ENCODE measurements around the gene GLYATL1. TPM values are rescaled to one million over a fixed set of nuclear protein-coding genes. Genes with fewer than 3 reads are reported as not detected.
A peak's percentile ranks its signal among the peaks of the same experiment; 100 is the strongest.

GLYATL1 gene
- total and polyA plus RNA-seq, 2 of the 13 experiments (the other 11 are each of a cell fraction or from before 2014, with no cell fraction given), result 0.17 TPM; not detected in 1

DNA sequence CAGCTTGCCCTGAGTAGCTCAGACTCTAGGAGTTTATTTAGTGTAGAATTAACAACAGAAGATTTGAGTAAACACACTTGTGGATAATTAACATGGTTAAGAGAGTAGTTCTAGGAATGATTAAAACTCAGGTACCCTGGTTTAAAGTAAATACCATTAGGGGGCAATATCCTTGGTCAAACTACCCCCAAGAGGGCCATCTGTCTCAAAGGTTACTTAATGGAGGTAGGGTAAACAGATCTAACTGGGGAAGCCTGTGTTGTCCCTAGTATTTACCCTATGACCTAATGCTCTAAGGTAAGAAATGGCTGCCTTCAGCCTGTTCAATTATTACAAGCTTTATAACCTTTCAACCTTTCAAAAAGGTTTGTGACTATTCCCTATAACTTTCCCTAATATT, 10.6 kb upstream of the GLYATL1 start (continued):
- TF ChIP-seq KDM5B (CRISPR knock-in tag; IDR thresholded peaks at IDR 0.05; ENCODE audit: borderline replicate concordance), result no peak
- TF ChIP-seq BRCA1 (CRISPR knock-in tag; IDR thresholded peaks at IDR 0.05), result no peak
- TF ChIP-seq FOXA1 (IDR thresholded peaks at IDR 0.05), result no peak
- 0 out of 2 replicates have a peak, but pooled peaks have one; percentile 12 for TF ChIP-seq FOXA1 (CRISPR knock-in tag; IDR thresholded peaks at IDR 0.05)
- TF ChIP-seq SYNCRIP (IDR thresholded peaks at IDR 0.05; ENCODE audit: insufficient read depth, low read depth, low read length), result no peak
- TF ChIP-seq ZNF761 (CRISPR knock-in tag; conservative IDR thresholded peaks at IDR 0.05), result no peak
- TF ChIP-seq FOXA3 (CRISPR knock-in tag; IDR thresholded peaks at IDR 0.05), result peak; percentile 25; the same call in 1 of the 2 replicates
- TF ChIP-seq BRD4 (CRISPR knock-in tag; IDR thresholded peaks at IDR 0.05), result no peak
- no peak for TF ChIP-seq ZNF382 (CRISPR knock-in tag; IDR thresholded peaks at IDR 0.05; ENCODE audit: borderline replicate concordance)
- no peak for TF ChIP-seq ZSCAN9 (CRISPR knock-in tag; IDR thresholded peaks at IDR 0.05; ENCODE audit: borderline replicate concordance)
- 0 out of 2 replicates have a peak, but pooled peaks have one; percentile 10 for TF ChIP-seq HNF4A (CRISPR knock-in tag; IDR thresholded peaks at IDR 0.05)
- no peak for TF ChIP-seq MBD4 (IDR thresholded peaks at IDR 0.05; ENCODE audit: borderline replicate concordance, low read length)
- no peak for TF ChIP-seq ZBTB42 (CRISPR knock-in tag; IDR thresholded peaks at IDR 0.05)
- TF ChIP-seq, protein P1, sequence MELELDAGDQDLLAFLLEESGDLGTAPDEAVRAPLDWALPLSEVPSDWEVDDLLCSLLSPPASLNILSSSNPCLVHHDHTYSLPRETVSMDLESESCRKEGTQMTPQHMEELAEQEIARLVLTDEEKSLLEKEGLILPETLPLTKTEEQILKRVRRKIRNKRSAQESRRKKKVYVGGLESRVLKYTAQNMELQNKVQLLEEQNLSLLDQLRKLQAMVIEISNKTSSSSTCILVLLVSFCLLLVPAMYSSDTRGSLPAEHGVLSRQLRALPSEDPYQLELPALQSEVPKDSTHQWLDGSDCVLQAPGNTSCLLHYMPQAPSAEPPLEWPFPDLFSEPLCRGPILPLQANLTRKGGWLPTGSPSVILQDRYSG (CRISPR knock-in tag; IDR thresholded peaks at IDR 0.05), result no peak
- no peak for TF ChIP-seq KDM4B (CRISPR knock-in tag; IDR thresholded peaks at IDR 0.05)
- TF ChIP-seq CAMTA2 (CRISPR knock-in tag; IDR thresholded peaks at IDR 0.05; ENCODE audit: borderline replicate concordance), result no peak
- no peak for TF ChIP-seq FOXP1 (IDR thresholded peaks at IDR 0.05)
- TF ChIP-seq FOXP1 (CRISPR knock-in tag; IDR thresholded peaks at IDR 0.05), result peak; percentile 54
- TF ChIP-seq MAFF (IDR thresholded peaks at IDR 0.05; ENCODE audit: low read depth, low read length), result no peak
- no peak for TF ChIP-seq ERF (CRISPR knock-in tag; IDR thresholded peaks at IDR 0.05)
- no peak for TF ChIP-seq GATAD2A (CRISPR knock-in tag; IDR thresholded peaks at IDR 0.05)
- TF ChIP-seq ATF3 (CRISPR knock-in tag; IDR thresholded peaks at IDR 0.05), result no peak
- no peak for TF ChIP-seq CBX5 (CRISPR knock-in tag; IDR thresholded peaks at IDR 0.05; ENCODE audit: borderline replicate concordance)
- TF ChIP-seq HHEX (CRISPR knock-in tag; IDR thresholded peaks at IDR 0.05), result peak; percentile 30; the same call in 1 of the 2 replicates
- TF ChIP-seq ZNF260 (CRISPR knock-in tag; IDR thresholded peaks at IDR 0.05; ENCODE audit: borderline replicate concordance, low read depth), result no peak
- no peak for TF ChIP-seq ZNF709 (CRISPR knock-in tag; IDR thresholded peaks at IDR 0.05)
- TF ChIP-seq, protein P2, sequence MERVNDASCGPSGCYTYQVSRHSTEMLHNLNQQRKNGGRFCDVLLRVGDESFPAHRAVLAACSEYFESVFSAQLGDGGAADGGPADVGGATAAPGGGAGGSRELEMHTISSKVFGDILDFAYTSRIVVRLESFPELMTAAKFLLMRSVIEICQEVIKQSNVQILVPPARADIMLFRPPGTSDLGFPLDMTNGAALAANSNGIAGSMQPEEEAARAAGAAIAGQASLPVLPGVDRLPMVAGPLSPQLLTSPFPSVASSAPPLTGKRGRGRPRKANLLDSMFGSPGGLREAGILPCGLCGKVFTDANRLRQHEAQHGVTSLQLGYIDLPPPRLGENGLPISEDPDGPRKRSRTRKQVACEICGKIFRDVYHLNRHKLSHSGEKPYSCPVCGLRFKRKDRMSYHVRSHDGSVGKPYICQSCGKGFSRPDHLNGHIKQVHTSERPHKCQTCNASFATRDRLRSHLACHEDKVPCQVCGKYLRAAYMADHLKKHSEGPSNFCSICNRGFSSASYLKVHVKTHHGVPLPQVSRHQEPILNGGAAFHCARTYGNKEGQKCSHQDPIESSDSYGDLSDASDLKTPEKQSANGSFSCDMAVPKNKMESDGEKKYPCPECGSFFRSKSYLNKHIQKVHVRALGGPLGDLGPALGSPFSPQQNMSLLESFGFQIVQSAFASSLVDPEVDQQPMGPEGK (CRISPR knock-in tag; IDR thresholded peaks at IDR 0.05), result 0 out of 2 replicates have a peak, but pooled peaks have one; percentile 39
- 0 out of 2 replicates have a peak, but pooled peaks have one; percentile 31 for TF ChIP-seq RARA (CRISPR knock-in tag; IDR thresholded peaks at IDR 0.05)
- TF ChIP-seq FOXJ3 (CRISPR knock-in tag; IDR thresholded peaks at IDR 0.05; ENCODE audit: borderline replicate concordance), result peak; percentile 42; the same call in 1 of the 2 replicates
- no peak for TF ChIP-seq ZNF547 (CRISPR knock-in tag; IDR thresholded peaks at IDR 0.05)
- TF ChIP-seq SIX1 (CRISPR knock-in tag; IDR thresholded peaks at IDR 0.05; ENCODE audit: borderline replicate concordance), result peak; percentile 50
- 0 out of 2 replicates have a peak, but pooled peaks have one; percentile 41 for TF ChIP-seq PPARG (CRISPR knock-in tag; conservative IDR thresholded peaks at IDR 0.05)
